C4-2B (cell line): ENCODE results near the gene SNAPC2.

ENCODE experiments used
- H3K27ac ChIP-seq: fragments of 450-650 bp; 2 replicates; pipeline ENCODE4 v1.5.1; 2017
- ZFX ChIP-seq: fragments of 450-650 bp; IDR thresholded peaks from 2 replicates; pipeline ENCODE4 v1.6.1; 2017
- TF ChIP-seq, protein P1 (sequence below): fragments of 450-650 bp; conservative IDR thresholded peaks from 2 replicates; pipeline ENCODE4 v1.5.1; 2017; ENCODE audit warnings: mild to moderate bottlenecking

Gene SNAPC2

GRCh38 chr19:7919610-7920518 lies at the start of gene SNAPC2:
Gene SNAPC2, plus strand, starts transcription at chr19:7920338. Its CDS starts 29 bp downstream, at chr19:7920367.
- TF ChIP-seq ZFX, result no peak
- TF ChIP-seq, protein P1, sequence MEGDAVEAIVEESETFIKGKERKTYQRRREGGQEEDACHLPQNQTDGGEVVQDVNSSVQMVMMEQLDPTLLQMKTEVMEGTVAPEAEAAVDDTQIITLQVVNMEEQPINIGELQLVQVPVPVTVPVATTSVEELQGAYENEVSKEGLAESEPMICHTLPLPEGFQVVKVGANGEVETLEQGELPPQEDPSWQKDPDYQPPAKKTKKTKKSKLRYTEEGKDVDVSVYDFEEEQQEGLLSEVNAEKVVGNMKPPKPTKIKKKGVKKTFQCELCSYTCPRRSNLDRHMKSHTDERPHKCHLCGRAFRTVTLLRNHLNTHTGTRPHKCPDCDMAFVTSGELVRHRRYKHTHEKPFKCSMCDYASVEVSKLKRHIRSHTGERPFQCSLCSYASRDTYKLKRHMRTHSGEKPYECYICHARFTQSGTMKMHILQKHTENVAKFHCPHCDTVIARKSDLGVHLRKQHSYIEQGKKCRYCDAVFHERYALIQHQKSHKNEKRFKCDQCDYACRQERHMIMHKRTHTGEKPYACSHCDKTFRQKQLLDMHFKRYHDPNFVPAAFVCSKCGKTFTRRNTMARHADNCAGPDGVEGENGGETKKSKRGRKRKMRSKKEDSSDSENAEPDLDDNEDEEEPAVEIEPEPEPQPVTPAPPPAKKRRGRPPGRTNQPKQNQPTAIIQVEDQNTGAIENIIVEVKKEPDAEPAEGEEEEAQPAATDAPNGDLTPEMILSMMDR, result no peak
- peak within 1 kb of the TSS; percentile 83 for H3K27ac ChIP-seq

DNA sequence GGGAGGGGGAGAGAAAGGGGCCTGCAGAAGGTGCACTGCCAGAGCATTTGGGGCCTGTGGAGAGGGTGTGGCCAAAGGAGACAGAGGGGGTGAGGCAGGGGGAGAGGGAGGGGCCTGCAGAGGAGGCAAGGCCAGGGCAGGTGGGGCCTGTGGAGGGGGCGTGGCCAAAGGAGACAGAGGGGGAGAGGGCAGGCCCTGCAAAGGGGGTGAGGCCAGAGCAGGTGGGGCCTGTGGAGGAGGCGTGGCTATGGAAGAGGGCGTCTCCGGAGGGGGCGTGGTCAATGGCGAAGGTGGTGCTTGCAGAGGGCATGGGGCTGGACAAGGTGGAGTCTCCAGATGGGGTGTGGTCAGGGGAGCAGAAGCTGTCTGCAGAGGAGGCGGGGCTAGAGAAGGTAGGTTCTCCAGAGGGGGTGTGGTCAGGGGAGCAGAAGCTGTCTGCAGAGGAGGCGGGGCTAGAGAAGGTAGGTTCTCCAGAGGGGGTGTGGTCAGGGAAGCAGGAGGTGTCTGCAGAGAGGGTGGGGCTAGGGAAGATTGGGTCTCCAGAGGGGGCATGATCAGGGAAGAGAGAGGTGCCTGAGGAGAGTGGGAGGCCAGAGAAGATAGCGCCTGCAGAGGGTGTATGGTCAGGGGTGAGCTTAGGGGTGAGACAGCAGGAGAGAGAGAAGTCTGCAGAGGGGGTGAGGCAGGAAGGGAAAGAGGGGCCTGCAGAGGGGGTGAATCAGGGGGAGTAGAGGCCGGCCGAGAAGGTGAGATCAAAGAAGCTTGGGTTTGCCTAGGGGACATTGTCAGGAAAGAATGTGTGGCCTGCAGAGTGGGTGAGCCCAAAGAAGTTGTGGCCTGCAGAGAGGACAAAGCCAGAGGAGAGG lies 49.3 kb upstream of the SNAPC2 start:
- peak overlapping the region; percentile 57 for H3K27ac ChIP-seq
- TF ChIP-seq, protein P1, result no peak
- TF ChIP-seq ZFX, result no peak

- no peak for TF ChIP-seq ZFX
- TF ChIP-seq, protein P1, result no peak
- peak overlapping the region; percentile 57 for H3K27ac ChIP-seq
These were observed 48.5 kb upstream of the SNAPC2 start for GRCh38 chr19:7871437-7872305.

DNA sequence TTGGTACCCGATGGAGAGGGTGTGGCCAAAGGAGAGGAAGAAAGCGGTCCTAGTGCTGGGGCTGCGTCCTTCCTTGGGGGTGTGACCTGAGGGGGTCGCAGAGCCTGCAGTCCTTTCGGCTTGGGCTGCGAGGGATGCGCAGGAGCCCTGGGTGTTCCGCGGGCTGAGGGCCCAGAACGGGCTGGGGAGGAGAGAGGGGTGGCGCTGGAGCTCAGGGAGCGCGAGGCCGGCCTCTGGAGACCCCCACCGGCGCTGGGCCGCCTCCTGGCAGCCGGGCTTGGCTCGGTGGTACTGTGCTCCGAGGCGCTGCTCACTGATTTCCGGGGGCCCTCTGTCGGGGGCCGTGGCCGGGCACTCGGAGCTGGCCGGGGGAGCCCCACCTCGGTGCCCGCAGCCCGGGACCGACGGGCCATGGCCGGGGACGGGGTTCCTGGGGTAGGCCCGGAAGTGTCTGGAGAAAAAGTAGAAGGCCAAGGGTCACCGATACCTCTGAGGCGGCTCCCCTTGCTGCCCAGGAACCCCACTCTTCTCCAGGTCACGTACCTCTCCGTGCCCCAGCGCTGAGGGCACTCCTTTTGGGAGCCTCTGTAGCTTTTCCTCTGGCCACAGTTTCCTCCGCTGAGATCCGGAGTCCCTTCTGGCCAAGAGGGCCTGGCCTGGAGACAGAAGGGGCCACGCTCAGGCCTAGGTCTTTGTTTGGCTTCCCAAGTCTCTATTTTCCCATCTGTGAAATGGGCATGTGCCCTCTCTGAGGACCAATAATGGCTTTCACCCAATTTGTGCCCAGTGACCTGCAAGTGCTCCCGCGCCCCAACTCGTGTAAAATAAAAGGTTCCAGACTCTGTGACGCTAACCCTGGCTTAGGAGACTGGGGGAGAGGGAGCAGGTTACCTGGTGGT lies 47.6 kb upstream of the SNAPC2 start:
- no peak for TF ChIP-seq ZFX
- TF ChIP-seq, protein P1, result no peak

GRCh38 chr19:7873304-7874075 lies 46.6 kb upstream of the SNAPC2 start:
- TF ChIP-seq, protein P1, result no peak
- no peak for TF ChIP-seq ZFX
- peak overlapping the region; percentile 48 for H3K27ac ChIP-seq

More for the DNA sequence above, 47.6 kb upstream of the SNAPC2 start:
- no peak overlapping the region for H3K27ac ChIP-seq
